ENCODE results near the gene CACNG4.

CACNG4 gene

GRCh38 chr17:66963909-66964771, at the start of gene CACNG4:
CACNG4 (plus strand) TSS chr17:66964707; CDS start chr17:66964912, 205 bp downstream.
- no peak for DNase-seq (ENCODE audit: low read depth in 1 of 2, low spot score in 1 of 2)

- DNase-seq (ENCODE audit: low read depth in 1 of 2, low spot score in 1 of 2) = no peak
These were observed 49.3 kb upstream of the CACNG4 start for GRCh38 chr17:66915204-66915611.

GRCh38 chr17:66915792-66916191, 48.7 kb upstream of the CACNG4 start:
- no peak for DNase-seq (ENCODE audit: low read depth in 1 of 2, low spot score in 1 of 2)

- DNase-seq (ENCODE audit: low read depth in 1 of 2, low spot score in 1 of 2) = no peak
These were observed 47.6 kb upstream of the CACNG4 start for GRCh38 chr17:66916946-66917345.

- no peak for DNase-seq (ENCODE audit: low read depth in 1 of 2, low spot score in 1 of 2)
These were observed 45.6 kb upstream of the CACNG4 start for GRCh38 chr17:66918896-66919295.

- no peak for DNase-seq (ENCODE audit: low read depth in 1 of 2, low spot score in 1 of 2)
These were observed 44.1 kb upstream of the CACNG4 start for GRCh38 chr17:66920435-66920834.

GRCh38 chr17:66920950-66921349, 43.6 kb upstream of the CACNG4 start:
- no peak for DNase-seq (ENCODE audit: low read depth in 1 of 2, low spot score in 1 of 2)

- DNase-seq (ENCODE audit: low read depth in 1 of 2, low spot score in 1 of 2) = no peak
These were observed 40.6 kb upstream of the CACNG4 start for GRCh38 chr17:66923886-66924285.

- no peak for DNase-seq (ENCODE audit: low read depth in 1 of 2, low spot score in 1 of 2)
These were observed 38.6 kb upstream of the CACNG4 start for GRCh38 chr17:66925811-66926500.

GRCh38 chr17:66928949-66929348, 35.6 kb upstream of the CACNG4 start:
- DNase-seq (ENCODE audit: low read depth in 1 of 2, low spot score in 1 of 2) = no peak

- DNase-seq (ENCODE audit: low read depth in 1 of 2, low spot score in 1 of 2) = no peak
These were observed 34.9 kb upstream of the CACNG4 start for GRCh38 chr17:66929591-66929990.

GRCh38 chr17:66930933-66931332, 33.6 kb upstream of the CACNG4 start:
- no peak for DNase-seq (ENCODE audit: low read depth in 1 of 2, low spot score in 1 of 2)

GRCh38 chr17:66932311-66932710, 32.2 kb upstream of the CACNG4 start:
- no peak for DNase-seq (ENCODE audit: low read depth in 1 of 2, low spot score in 1 of 2)

- no peak for DNase-seq (ENCODE audit: low read depth in 1 of 2, low spot score in 1 of 2)
These were observed 30.5 kb upstream of the CACNG4 start for GRCh38 chr17:66934040-66934439.

- DNase-seq (ENCODE audit: low read depth in 1 of 2, low spot score in 1 of 2) = no peak
These were observed 28.8 kb upstream of the CACNG4 start for GRCh38 chr17:66935717-66936116.

GRCh38 chr17:66938656-66939055, 25.9 kb upstream of the CACNG4 start:
- no peak for DNase-seq (ENCODE audit: low read depth in 1 of 2, low spot score in 1 of 2)

- DNase-seq (ENCODE audit: low read depth in 1 of 2, low spot score in 1 of 2) = no peak
These were observed 24.9 kb upstream of the CACNG4 start for GRCh38 chr17:66939461-66940114.

- no peak for DNase-seq (ENCODE audit: low read depth in 1 of 2, low spot score in 1 of 2)
These were observed 23.3 kb upstream of the CACNG4 start for GRCh38 chr17:66941249-66941648.

- DNase-seq (ENCODE audit: low read depth in 1 of 2, low spot score in 1 of 2) = no peak
These were observed 22.6 kb upstream of the CACNG4 start for GRCh38 chr17:66941773-66942450.

GRCh38 chr17:66942451-66943264, 21.8 kb upstream of the CACNG4 start:
- no peak for DNase-seq (ENCODE audit: low read depth in 1 of 2, low spot score in 1 of 2)
